GM18526 (cell line): Measurements from ENCODE around the gene ERBIN.

Source experiments
- POLR2A ChIP-seq: IDR thresholded peaks from 3 replicates; pipeline ENCODE4 v1.6.1; 2011; ENCODE audit not compliant: insufficient read length; ENCODE audit errors: extremely low read depth

The ERBIN gene

GRCh38 chr5:65910711-65911110 lies 15.7 kb upstream of the ERBIN start:
- no peak for TF ChIP-seq POLR2A

GRCh38 chr5:65912311-65912710 lies 14.1 kb upstream of the ERBIN start:
- TF ChIP-seq POLR2A: no peak

- no peak for TF ChIP-seq POLR2A
These were observed 12.9 kb upstream of the ERBIN start for GRCh38 chr5:65913519-65913918.

- no peak for TF ChIP-seq POLR2A
These were observed 11.7 kb upstream of the ERBIN start for GRCh38 chr5:65914641-65915196.

- TF ChIP-seq POLR2A: no peak
These were observed 10.3 kb upstream of the ERBIN start for GRCh38 chr5:65916066-65916465.

GRCh38 chr5:65916636-65917035 lies 9.7 kb upstream of the ERBIN start:
- TF ChIP-seq POLR2A: no peak

- TF ChIP-seq POLR2A: no peak
These were observed 6.6 kb upstream of the ERBIN start for GRCh38 chr5:65919773-65920172.

- TF ChIP-seq POLR2A: no peak
These were observed 3.0 kb upstream of the ERBIN start for GRCh38 chr5:65923339-65923738.

- no peak for TF ChIP-seq POLR2A
These were observed 1.9 kb upstream of the ERBIN start for GRCh38 chr5:65924366-65925043.

- peak; percentile 49 for TF ChIP-seq POLR2A
These were observed 1.3 kb upstream of the ERBIN start for GRCh38 chr5:65925044-65925600.

GRCh38 chr5:65925601-65926275 lies 637 bp upstream of the ERBIN start:
- peak; percentile 67 for TF ChIP-seq POLR2A

GRCh38 chr5:65926893-65927292 lies 518 bp downstream of the ERBIN start:
- no peak for TF ChIP-seq POLR2A

- no peak for TF ChIP-seq POLR2A
These were observed 1.3 kb downstream of the ERBIN start for GRCh38 chr5:65927503-65928321.

GRCh38 chr5:65928322-65928752 lies 2.0 kb downstream of the ERBIN start:
- TF ChIP-seq POLR2A: no peak

GRCh38 chr5:65928860-65929259 lies 2.5 kb downstream of the ERBIN start:
- no peak for TF ChIP-seq POLR2A
